ENCODE measurements around the gene ERMP1. TPM values are rescaled to one million over a fixed set of nuclear protein-coding genes. Genes with fewer than 3 reads are reported as not detected.

ERMP1 gene
- total and polyA plus RNA-seq, 10 of the 15 experiments (the other 5 are each of a cell fraction or from before 2014, with no cell fraction given) = 2.4 to 42.1 (median 8.1) TPM

DNA sequence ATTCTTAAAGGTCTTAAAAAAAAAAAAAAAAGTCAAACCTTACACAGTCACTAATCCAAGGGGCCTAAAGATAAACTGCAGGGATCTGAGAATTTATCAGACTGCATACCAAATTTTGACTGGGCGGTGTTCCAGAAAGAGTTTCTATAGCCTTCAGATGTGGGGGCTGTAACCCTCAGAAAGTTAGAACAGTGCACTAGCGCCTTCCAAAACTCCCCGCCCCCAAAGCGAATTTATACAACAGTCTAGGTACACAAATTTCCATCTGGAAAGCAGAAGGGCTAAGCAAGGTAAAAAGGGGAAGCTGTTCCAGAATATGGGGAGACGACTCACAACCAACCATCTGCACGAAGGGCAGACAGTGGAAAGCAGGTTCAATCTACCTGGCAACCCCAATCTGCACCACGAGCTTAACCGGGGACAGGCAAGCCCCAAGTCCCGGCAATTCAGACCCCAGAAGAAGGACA is 813 bp downstream of the ERMP1 start (continued):
- TF ChIP-seq, protein P1, sequence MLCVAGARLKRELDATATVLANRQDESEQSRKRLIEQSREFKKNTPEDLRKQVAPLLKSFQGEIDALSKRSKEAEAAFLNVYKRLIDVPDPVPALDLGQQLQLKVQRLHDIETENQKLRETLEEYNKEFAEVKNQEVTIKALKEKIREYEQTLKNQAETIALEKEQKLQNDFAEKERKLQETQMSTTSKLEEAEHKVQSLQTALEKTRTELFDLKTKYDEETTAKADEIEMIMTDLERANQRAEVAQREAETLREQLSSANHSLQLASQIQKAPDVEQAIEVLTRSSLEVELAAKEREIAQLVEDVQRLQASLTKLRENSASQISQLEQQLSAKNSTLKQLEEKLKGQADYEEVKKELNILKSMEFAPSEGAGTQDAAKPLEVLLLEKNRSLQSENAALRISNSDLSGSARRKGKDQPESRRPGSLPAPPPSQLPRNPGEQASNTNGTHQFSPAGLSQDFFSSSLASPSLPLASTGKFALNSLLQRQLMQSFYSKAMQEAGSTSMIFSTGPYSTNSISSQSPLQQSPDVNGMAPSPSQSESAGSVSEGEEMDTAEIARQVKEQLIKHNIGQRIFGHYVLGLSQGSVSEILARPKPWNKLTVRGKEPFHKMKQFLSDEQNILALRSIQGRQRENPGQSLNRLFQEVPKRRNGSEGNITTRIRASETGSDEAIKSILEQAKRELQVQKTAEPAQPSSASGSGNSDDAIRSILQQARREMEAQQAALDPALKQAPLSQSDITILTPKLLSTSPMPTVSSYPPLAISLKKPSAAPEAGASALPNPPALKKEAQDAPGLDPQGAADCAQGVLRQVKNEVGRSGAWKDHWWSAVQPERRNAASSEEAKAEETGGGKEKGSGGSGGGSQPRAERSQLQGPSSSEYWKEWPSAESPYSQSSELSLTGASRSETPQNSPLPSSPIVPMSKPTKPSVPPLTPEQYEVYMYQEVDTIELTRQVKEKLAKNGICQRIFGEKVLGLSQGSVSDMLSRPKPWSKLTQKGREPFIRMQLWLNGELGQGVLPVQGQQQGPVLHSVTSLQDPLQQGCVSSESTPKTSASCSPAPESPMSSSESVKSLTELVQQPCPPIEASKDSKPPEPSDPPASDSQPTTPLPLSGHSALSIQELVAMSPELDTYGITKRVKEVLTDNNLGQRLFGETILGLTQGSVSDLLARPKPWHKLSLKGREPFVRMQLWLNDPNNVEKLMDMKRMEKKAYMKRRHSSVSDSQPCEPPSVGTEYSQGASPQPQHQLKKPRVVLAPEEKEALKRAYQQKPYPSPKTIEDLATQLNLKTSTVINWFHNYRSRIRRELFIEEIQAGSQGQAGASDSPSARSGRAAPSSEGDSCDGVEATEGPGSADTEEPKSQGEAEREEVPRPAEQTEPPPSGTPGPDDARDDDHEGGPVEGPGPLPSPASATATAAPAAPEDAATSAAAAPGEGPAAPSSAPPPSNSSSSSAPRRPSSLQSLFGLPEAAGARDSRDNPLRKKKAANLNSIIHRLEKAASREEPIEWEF (IDR thresholded peaks at IDR 0.05; ENCODE audit: insufficient replicate concordance, low read depth, low read length) = no peak
- TF ChIP-seq NFYB (IDR thresholded peaks at IDR 0.05; ENCODE audit: insufficient read depth, low read depth, low read length) (no peak), SREBF1 (IDR thresholded peaks at IDR 0.05; ENCODE audit: low read length) (no peak), HCFC1 (IDR thresholded peaks at IDR 0.05; ENCODE audit: low read length) (no peak), HDGF (IDR thresholded peaks at IDR 0.05) (no peak), YY1 (IDR thresholded peaks at IDR 0.05; ENCODE audit: low read depth, low read length) (no peak), PAX5 (IDR thresholded peaks at IDR 0.05; ENCODE audit: borderline replicate concordance, low read depth, low read length) (no peak), JUND (IDR thresholded peaks at IDR 0.05; ENCODE audit: low read depth, low read length) (no peak), NR2C1 (IDR thresholded peaks at IDR 0.05) (no peak), BACH1 (IDR thresholded peaks at IDR 0.05; ENCODE audit: borderline replicate concordance) (no peak), POLR2A (IDR thresholded peaks at IDR 0.05; ENCODE audit: low read depth, low read length) (no peak), EZH2 (IDR thresholded peaks at IDR 0.05; ENCODE audit: borderline replicate concordance, control insufficient read depth, low read depth, low read length) (no peak)
- TF ChIP-seq, protein P2, sequence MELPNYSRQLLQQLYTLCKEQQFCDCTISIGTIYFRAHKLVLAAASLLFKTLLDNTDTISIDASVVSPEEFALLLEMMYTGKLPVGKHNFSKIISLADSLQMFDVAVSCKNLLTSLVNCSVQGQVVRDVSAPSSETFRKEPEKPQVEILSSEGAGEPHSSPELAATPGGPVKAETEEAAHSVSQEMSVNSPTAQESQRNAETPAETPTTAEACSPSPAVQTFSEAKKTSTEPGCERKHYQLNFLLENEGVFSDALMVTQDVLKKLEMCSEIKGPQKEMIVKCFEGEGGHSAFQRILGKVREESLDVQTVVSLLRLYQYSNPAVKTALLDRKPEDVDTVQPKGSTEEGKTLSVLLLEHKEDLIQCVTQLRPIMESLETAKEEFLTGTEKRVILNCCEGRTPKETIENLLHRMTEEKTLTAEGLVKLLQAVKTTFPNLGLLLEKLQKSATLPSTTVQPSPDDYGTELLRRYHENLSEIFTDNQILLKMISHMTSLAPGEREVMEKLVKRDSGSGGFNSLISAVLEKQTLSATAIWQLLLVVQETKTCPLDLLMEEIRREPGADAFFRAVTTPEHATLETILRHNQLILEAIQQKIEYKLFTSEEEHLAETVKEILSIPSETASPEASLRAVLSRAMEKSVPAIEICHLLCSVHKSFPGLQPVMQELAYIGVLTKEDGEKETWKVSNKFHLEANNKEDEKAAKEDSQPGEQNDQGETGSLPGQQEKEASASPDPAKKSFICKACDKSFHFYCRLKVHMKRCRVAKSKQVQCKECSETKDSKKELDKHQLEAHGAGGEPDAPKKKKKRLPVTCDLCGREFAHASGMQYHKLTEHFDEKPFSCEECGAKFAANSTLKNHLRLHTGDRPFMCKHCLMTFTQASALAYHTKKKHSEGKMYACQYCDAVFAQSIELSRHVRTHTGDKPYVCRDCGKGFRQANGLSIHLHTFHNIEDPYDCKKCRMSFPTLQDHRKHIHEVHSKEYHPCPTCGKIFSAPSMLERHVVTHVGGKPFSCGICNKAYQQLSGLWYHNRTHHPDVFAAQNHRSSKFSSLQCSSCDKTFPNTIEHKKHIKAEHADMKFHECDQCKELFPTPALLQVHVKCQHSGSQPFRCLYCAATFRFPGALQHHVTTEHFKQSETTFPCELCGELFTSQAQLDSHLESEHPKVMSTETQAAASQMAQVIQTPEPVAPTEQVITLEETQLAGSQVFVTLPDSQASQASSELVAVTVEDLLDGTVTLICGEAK (IDR thresholded peaks at IDR 0.05; ENCODE audit: borderline replicate concordance) = no peak
- TF ChIP-seq, protein P3, sequence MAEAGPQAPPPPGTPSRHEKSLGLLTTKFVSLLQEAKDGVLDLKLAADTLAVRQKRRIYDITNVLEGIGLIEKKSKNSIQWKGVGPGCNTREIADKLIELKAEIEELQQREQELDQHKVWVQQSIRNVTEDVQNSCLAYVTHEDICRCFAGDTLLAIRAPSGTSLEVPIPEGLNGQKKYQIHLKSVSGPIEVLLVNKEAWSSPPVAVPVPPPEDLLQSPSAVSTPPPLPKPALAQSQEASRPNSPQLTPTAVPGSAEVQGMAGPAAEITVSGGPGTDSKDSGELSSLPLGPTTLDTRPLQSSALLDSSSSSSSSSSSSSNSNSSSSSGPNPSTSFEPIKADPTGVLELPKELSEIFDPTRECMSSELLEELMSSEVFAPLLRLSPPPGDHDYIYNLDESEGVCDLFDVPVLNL (IDR thresholded peaks at IDR 0.05; ENCODE audit: low read depth, low read length) = no peak
- TF ChIP-seq, protein P4, sequence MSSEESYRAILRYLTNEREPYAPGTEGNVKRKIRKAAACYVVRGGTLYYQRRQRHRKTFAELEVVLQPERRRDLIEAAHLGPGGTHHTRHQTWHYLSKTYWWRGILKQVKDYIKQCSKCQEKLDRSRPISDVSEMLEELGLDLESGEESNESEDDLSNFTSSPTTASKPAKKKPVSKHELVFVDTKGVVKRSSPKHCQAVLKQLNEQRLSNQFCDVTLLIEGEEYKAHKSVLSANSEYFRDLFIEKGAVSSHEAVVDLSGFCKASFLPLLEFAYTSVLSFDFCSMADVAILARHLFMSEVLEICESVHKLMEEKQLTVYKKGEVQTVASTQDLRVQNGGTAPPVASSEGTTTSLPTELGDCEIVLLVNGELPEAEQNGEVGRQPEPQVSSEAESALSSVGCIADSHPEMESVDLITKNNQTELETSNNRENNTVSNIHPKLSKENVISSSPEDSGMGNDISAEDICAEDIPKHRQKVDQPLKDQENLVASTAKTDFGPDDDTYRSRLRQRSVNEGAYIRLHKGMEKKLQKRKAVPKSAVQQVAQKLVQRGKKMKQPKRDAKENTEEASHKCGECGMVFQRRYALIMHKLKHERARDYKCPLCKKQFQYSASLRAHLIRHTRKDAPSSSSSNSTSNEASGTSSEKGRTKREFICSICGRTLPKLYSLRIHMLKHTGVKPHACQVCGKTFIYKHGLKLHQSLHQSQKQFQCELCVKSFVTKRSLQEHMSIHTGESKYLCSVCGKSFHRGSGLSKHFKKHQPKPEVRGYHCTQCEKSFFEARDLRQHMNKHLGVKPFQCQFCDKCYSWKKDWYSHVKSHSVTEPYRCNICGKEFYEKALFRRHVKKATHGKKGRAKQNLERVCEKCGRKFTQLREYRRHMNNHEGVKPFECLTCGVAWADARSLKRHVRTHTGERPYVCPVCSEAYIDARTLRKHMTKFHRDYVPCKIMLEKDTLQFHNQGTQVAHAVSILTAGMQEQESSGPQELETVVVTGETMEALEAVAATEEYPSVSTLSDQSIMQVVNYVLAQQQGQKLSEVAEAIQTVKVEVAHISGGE (CRISPR knock-in tag; IDR thresholded peaks at IDR 0.05) = no peak

Data from GM12878 (cell line).